HFFc6 (cell line): ENCODE results near the gene CHAD. TPM values are rescaled to one million over a fixed set of nuclear protein-coding genes. Genes with fewer than 3 reads are reported as not detected.
A peak's percentile ranks its signal among the peaks of the same experiment; 100 is the strongest.

Source experiments
- DNase-seq: peaks from one replicate; pipeline ENCODE4 v3.0.0-alpha.2; 2018
- H3K27ac Mint-ChIP-seq: 2 replicates; pipeline ENCODE4 v1.8.0; 2020; ENCODE audit warnings: mild to moderate bottlenecking, mixed read lengths
- H3K27me3 Mint-ChIP-seq: 2 replicates; pipeline ENCODE4 v1.8.0; 2021; ENCODE audit warnings: mild to moderate bottlenecking, moderate library complexity, mixed read lengths; ENCODE audit not compliant: insufficient read depth
- H3K36me3 Mint-ChIP-seq: 2 replicates; pipeline ENCODE4 v1.8.0; 2021; ENCODE audit warnings: low read depth, mixed read lengths
- H3K4me1 Mint-ChIP-seq: 2 replicates; pipeline ENCODE4 v1.8.0; 2020; ENCODE audit warnings: low read depth, mixed read lengths
- H3K4me3 Mint-ChIP-seq: 2 replicates; pipeline ENCODE4 v1.8.0; 2020; ENCODE audit warnings: mild to moderate bottlenecking, moderate library complexity, mixed read lengths
- H3K9me3 Mint-ChIP-seq: 2 replicates; pipeline ENCODE4 v1.8.0; 2020; ENCODE audit warnings: mild to moderate bottlenecking, mixed read lengths
- CTCF ChIP-seq: fragments of 200-600 bp; sonication (generic); IDR thresholded peaks from 2 replicates; pipeline ENCODE4 v1.5.0; 2021; ENCODE audit warnings: antibody characterized with exemption, mild to moderate bottlenecking
- total RNA-seq, 6 experiments: library from RNA; stranded (reverse); fragmentation: NEBNext Ultra II Directional; extraction: Animal tissue kit (Norgen Biotek cat#: 25700); gene quantifications; 2 replicates in 1 of 6; 3 replicates in 5 of 6; pipeline ENCODE4 v1.2.3, GENCODE V29; 2021

Gene CHAD
- total RNA-seq, 6 experiments from 2014 or later = not detected

DNA sequence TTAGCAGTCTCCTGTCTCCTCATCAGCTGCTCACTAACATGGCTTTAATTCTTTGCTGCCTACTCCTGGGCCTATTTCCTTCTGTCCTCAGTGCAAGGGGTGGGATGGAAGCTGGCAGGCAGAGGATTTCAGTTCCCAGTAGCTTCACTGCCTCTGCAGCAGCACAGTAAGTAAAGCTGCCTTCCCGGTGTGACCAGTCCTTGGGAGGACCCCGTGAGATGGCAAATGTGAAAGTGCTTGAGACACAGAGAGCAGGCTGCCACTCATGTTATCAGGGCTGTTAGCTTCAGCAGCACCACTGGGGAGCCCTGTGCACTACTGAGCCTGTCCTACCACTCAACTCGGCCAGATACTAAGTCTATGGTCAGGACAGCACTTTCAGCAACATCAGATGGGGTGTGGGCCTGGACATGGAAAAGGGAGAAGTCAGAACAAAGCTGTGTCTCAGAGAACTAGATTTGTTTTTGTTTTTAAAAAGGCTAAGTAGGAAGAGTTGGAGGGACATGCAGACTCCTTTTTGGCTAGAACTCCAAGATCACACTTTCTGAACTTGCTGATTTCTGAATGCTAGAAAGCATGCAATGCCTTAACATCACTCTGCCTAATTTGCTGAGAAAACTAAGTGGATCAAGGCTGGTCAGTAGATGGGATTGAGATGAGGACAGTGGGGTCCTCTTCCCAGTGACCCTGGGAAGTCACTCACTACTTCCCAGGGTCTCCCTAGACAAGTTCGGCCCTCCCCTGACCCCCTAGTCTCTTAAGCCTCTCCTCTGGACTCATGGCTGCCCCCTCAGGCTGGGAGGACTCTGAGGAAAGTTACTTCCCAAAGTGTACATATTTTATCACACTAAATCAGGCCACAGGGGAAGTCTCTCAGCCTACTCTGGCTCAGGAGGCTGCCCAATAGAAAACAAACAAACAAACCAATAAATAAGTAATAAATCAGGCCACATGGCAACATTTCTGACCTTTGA, 41.6 kb downstream of the CHAD start:
- Mint-ChIP-seq H3K9me3 (no peaks in the 10 kb centered on the region), H3K4me3 (peak overlapping the region; percentile 88), H3K36me3 (peaks cover 8% of the 10 kb centered on the region; the same call in 1 of the 2 replicates), H3K27ac (peak overlapping the region; percentile 76), H3K27me3 (no peaks in the 10 kb centered on the region), H3K4me1 (peaks cover 52% of the 10 kb centered on the region)
- peak; percentile 10 for DNase-seq
- TF ChIP-seq CTCF = peak; percentile 36

GRCh38 chr17:50426472-50426782, 42.3 kb downstream of the CHAD start:
- Mint-ChIP-seq H3K27ac (peak overlapping the region; percentile 76), H3K36me3 (peaks cover 8% of the 10 kb centered on the region; the same call in 1 of the 2 replicates), H3K9me3 (no peaks in the 10 kb centered on the region), H3K27me3 (no peaks in the 10 kb centered on the region), H3K4me3 (peak overlapping the region; percentile 88), H3K4me1 (peaks cover 57% of the 10 kb centered on the region)
- DNase-seq = no peak
- TF ChIP-seq CTCF = no peak

GRCh38 chr17:50425682-50426471, 42.8 kb downstream of the CHAD start, which contains the start of gene ACSF2:
Gene ACSF2, plus strand, starts transcription at chr17:50426218. Its CDS starts 44 bp downstream, at chr17:50426262.
- H3K9me3 Mint-ChIP-seq = no peaks in the 10 kb centered on the region
- H3K27ac Mint-ChIP-seq = peak within 1 kb of the TSS; percentile 90
- peak within 1 kb of the TSS; percentile 88 for H3K4me3 Mint-ChIP-seq
- peaks cover 56% of the 10 kb centered on the region for H3K4me1 Mint-ChIP-seq
- no peaks in the 10 kb centered on the region for H3K27me3 Mint-ChIP-seq
- H3K36me3 Mint-ChIP-seq = peaks cover 8% of the 10 kb centered on the region; the same call in 1 of the 2 replicates
- TF ChIP-seq CTCF = no peak
- DNase-seq = peak; percentile 38

- H3K9me3 Mint-ChIP-seq = no peaks in the 10 kb centered on the region
- peak overlapping the region; percentile 88 for H3K4me3 Mint-ChIP-seq
- H3K27me3 Mint-ChIP-seq = no peaks in the 10 kb centered on the region
- peak overlapping the region; percentile 90; the same call in 1 of the 2 replicates for H3K27ac Mint-ChIP-seq
- TF ChIP-seq CTCF = no peak
- peaks cover 63% of the 10 kb centered on the region for H3K4me1 Mint-ChIP-seq
- no peak for DNase-seq
- H3K36me3 Mint-ChIP-seq = peaks cover 8% of the 10 kb centered on the region; the same call in 1 of the 2 replicates
Observed at GRCh38 chr17:50424996-50425681, 43.5 kb downstream of the CHAD start.
